DOHH2 (cell line): ENCODE results near the gene CNGB1.

ENCODE experiments used
- H3F3A ChIP-seq: fragments of 200-600 bp; sonication (generic), shearing (Covaris generic); 2 replicates; pipeline ENCODE4 v1.6.0; 2016; ENCODE audit warnings: antibody characterized with exemption, mild to moderate bottlenecking; ENCODE audit not compliant: control insufficient read depth, insufficient read depth
- H3K27ac ChIP-seq: fragments of 200-600 bp; sonication (generic); 2 replicates; pipeline ENCODE4 v1.5.1; 2014; ENCODE audit warnings: low read depth, mild to moderate bottlenecking, low read length, moderate library complexity
- H3K27me3 ChIP-seq: fragments of 200-600 bp; sonication (generic); 2 replicates; pipeline ENCODE4 v1.6.1; 2014; ENCODE audit warnings: mild to moderate bottlenecking, low read length, mixed read lengths; ENCODE audit not compliant: control insufficient read depth
- H3K36me3 ChIP-seq: fragments of 200-600 bp; sonication (generic); 2 replicates; pipeline ENCODE4 v1.6.1; 2014; ENCODE audit warnings: mild to moderate bottlenecking, low read length, moderate library complexity, mixed read lengths; ENCODE audit not compliant: control insufficient read depth
- H3K4me1 ChIP-seq: fragments of 200-600 bp; sonication (generic); 2 replicates; pipeline ENCODE4 v1.6.1; 2014; ENCODE audit warnings: mild to moderate bottlenecking, low read length, mixed read lengths; ENCODE audit not compliant: control insufficient read depth
- H3K4me2 ChIP-seq: fragments of 200-600 bp; sonication (generic); 2 replicates; pipeline ENCODE4 v1.6.0; 2014; ENCODE audit warnings: mild to moderate bottlenecking, low read length, moderate library complexity
- H3K4me3 ChIP-seq: fragments of 200-600 bp; sonication (generic); 2 replicates; pipeline ENCODE4 v1.5.1; 2014; ENCODE audit warnings: mild to moderate bottlenecking, low read length, mixed read lengths
- H3K79me2 ChIP-seq: fragments of 200-600 bp; sonication (generic); 2 replicates; pipeline ENCODE4 v1.6.1; 2014; ENCODE audit warnings: mild to moderate bottlenecking, low read length, mixed read lengths; ENCODE audit not compliant: control insufficient read depth
- H3K9me2 ChIP-seq: fragments of 200-600 bp; sonication (generic); replicated peaks from 2 replicates; pipeline ENCODE4 v1.6.1; 2014; ENCODE audit warnings: mild to moderate bottlenecking, low read length, mixed read lengths; ENCODE audit not compliant: control insufficient read depth
- H3K9me3 ChIP-seq: fragments of 200-600 bp; sonication (generic); 2 replicates; pipeline ENCODE4 v1.6.1; 2014; ENCODE audit warnings: antibody characterized with exemption, low read length, mixed read lengths; ENCODE audit not compliant: control insufficient read depth, insufficient read depth
- H4K20me1 ChIP-seq: fragments of 200-600 bp; sonication (generic); 2 replicates; pipeline ENCODE4 v1.6.0; 2014; ENCODE audit warnings: low read depth, mild to moderate bottlenecking, antibody characterized with exemption, low read length, moderate library complexity; ENCODE audit not compliant: control insufficient read depth, insufficient read depth
- CTCF ChIP-seq: fragments of 200-600 bp; sonication (generic); IDR thresholded peaks from one replicate; pipeline ENCODE4 v1.5.1; 2014; ENCODE audit warnings: antibody characterized with exemption, mild to moderate bottlenecking, low read depth, low read length; ENCODE audit not compliant: poor library complexity, severe bottlenecking
- EZH2phosphoT487 ChIP-seq: fragments of 200-600 bp; sonication (generic); IDR thresholded peaks from 2 replicates; pipeline ENCODE4 v1.6.1; 2017; ENCODE audit warnings: borderline replicate concordance, mild to moderate bottlenecking, antibody characterized with exemption, low read length, moderate library complexity, mixed read lengths

The CNGB1 gene

GRCh38 chr16:57863434-57864160, 107.3 kb downstream of the CNGB1 start:
- Histone ChIP-seq H3K27ac (no peak overlapping the region), H3K9me3 (no peaks in the 10 kb centered on the region), H3K4me3 (no peak overlapping the region), H3F3A (no peaks in the 10 kb centered on the region), H3K4me1 (no peaks in the 10 kb centered on the region), H4K20me1 (no peaks in the 10 kb centered on the region), H3K27me3 (0 out of 2 replicates have a peak, but pooled peaks cover 3% of the 10 kb centered on the region), H3K36me3 (no peaks in the 10 kb centered on the region), H3K79me2 (no peaks in the 10 kb centered on the region), H3K9me2 (no peaks in the 10 kb centered on the region), H3K4me2 (no peak overlapping the region)
- no peak for TF ChIP-seq CTCF
- TF ChIP-seq EZH2phosphoT487 = no peak

DNA sequence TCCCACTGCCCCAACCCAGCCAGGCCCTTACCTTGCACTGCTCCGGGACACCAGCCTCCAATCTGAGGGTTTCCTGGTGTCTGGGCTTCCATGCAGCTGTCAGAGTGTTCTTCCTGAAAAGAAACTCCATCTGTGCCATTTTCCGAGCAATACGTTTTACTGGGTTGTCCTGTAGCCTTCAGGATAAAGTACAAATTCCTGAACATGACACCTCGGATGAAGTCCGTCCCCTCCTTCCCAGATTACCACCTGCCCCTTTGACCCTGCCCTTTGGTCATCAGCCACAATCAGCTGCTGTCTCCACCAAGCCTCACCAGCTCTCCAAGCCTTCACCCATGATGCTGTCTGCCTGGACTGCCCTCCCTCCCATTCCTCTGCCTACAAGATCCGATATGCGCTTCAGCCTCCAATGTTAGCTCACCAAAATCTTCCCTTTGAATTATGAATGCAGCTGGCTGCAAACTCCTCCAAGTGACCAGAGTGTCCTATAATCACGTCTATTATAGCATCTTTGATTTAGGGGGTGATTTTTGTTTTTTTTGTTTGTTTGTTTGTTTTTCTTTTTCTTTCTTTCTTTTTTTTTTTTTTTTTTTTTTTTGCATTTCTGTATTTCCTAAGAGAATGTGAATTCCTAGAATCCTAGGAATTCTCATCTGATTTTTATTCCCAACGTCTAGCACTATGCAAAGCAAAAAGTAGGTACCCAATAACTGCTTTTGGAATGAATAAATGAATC, 108.1 kb downstream of the CNGB1 start:
- no peaks in the 10 kb centered on the region for H4K20me1 ChIP-seq
- H3K27ac ChIP-seq = no peak overlapping the region
- H3K36me3 ChIP-seq = no peaks in the 10 kb centered on the region
- 0 out of 2 replicates have a peak, but pooled peaks cover 3% of the 10 kb centered on the region for H3K27me3 ChIP-seq
- H3K9me2 ChIP-seq = no peaks in the 10 kb centered on the region
- H3F3A ChIP-seq = no peaks in the 10 kb centered on the region
- TF ChIP-seq CTCF (no peak), EZH2phosphoT487 (no peak)
- no peaks in the 10 kb centered on the region for H3K4me1 ChIP-seq
- H3K4me3 ChIP-seq = no peak overlapping the region
- no peaks in the 10 kb centered on the region for H3K9me3 ChIP-seq
- H3K4me2 ChIP-seq = no peak overlapping the region
- H3K79me2 ChIP-seq = no peaks in the 10 kb centered on the region

- Histone ChIP-seq H3K79me2 (no peaks in the 10 kb centered on the region), H3F3A (no peaks in the 10 kb centered on the region), H3K4me1 (no peaks in the 10 kb centered on the region), H3K36me3 (no peaks in the 10 kb centered on the region), H3K27me3 (no peaks in the 10 kb centered on the region), H4K20me1 (no peaks in the 10 kb centered on the region), H3K27ac (no peak overlapping the region), H3K4me2 (no peak overlapping the region), H3K9me3 (no peaks in the 10 kb centered on the region), H3K4me3 (no peak overlapping the region), H3K9me2 (no peaks in the 10 kb centered on the region)
- TF ChIP-seq CTCF = peak; percentile 30
- no peak for TF ChIP-seq EZH2phosphoT487
These were observed 111.6 kb downstream of the CNGB1 start for GRCh38 chr16:57859331-57859730.
